GM08714 (cell line): Measurements from ENCODE around the gene PAMR1.

Experiments
- H3K4me3 ChIP-seq: fragments of 200-500 bp; sonication (Bioruptor generic); 2 replicates; pipeline ENCODE4 v1.5.1; 2014; ENCODE audit warnings: mild to moderate bottlenecking, low read length, inconsistent platforms
- ZNF274 ChIP-seq: IDR thresholded peaks from 2 replicates; pipeline ENCODE4 v1.6.1; 2012; ENCODE audit warnings: mild to moderate bottlenecking, low read depth, low read length

Gene PAMR1

GRCh38 chr11:35494957-35495490 lies 30.4 kb downstream of the PAMR1 start:
- H3K4me3 ChIP-seq, result no peak overlapping the region
- TF ChIP-seq ZNF274, result no peak

GRCh38 chr11:35491231-35491871 lies 34.1 kb downstream of the PAMR1 start:
- H3K4me3 ChIP-seq, result no peak overlapping the region
- no peak for TF ChIP-seq ZNF274

DNA sequence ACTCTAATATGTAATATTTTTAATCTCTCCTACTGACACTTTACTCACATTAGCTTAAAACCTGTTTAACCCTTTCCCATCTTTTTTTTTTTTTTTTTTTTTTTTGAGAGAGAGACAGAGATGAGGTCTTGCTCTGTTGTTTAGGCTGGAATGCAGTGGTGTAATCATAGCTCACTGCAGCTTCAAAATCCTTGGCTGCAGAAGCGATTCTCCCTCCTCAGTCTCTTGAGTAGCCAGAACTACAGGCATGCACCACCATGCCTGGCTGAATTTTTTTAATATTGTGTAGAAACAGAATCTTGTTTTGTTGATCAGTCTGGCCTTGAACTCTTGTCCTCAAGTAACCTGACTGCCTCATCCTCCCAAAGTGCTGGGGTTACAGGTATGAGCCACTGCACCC lies 37.3 kb downstream of the PAMR1 start:
- no peak overlapping the region for H3K4me3 ChIP-seq
- TF ChIP-seq ZNF274, result no peak

DNA sequence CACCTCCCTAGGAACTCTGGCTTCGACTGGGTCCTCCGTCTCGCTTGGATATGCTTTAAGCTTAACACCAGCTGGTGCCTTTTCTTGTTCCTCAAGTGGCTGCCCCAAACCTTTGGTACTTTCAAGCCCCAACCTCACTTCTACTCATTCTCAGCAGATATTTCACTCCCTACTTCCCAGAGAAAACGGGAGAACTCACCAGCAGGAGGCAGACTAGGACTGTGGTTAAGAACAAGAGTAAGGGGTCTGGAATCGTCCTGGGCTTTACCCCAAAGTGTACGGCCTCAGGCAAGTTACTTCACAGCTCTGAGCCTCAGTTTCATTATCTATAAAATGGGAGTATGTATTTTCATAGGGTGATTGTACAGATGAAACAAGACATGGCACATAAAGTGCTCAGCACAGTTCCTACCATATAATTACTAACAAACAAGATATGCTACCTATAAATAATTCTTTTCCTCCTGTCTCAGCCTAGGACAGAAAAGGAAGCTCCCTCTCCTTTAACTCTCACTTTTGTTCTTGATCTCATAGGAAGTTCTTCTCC lies 37.8 kb downstream of the PAMR1 start:
- H3K4me3 ChIP-seq, result no peak overlapping the region
- TF ChIP-seq ZNF274, result no peak

- TF ChIP-seq ZNF274, result no peak
These were observed 38.5 kb downstream of the PAMR1 start for GRCh38 chr11:35486934-35487333.

DNA sequence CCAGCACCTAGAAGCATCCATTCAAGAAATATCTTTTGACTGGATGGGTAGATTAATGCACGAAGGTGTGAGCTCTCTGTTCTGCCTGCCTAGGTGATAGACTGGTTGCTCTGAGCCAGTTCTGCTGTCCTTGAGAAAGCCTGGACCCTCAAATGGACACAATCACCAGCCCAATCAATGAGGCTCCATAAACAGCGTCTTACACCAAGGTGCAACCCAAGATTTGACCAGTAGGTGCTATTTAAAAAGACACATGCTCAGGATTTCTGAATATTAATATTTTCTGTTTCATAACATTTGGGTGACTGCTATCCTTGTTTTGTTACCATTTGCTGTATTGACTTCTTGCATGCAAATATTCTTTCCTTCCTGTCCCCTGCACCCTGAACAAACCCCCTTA lies 39.0 kb downstream of the PAMR1 start:
- H3K4me3 ChIP-seq, result no peak overlapping the region
- no peak for TF ChIP-seq ZNF274

More at GRCh38 chr11:35486934-35487333, 38.5 kb downstream of the PAMR1 start:
- no peak overlapping the region for H3K4me3 ChIP-seq

DNA sequence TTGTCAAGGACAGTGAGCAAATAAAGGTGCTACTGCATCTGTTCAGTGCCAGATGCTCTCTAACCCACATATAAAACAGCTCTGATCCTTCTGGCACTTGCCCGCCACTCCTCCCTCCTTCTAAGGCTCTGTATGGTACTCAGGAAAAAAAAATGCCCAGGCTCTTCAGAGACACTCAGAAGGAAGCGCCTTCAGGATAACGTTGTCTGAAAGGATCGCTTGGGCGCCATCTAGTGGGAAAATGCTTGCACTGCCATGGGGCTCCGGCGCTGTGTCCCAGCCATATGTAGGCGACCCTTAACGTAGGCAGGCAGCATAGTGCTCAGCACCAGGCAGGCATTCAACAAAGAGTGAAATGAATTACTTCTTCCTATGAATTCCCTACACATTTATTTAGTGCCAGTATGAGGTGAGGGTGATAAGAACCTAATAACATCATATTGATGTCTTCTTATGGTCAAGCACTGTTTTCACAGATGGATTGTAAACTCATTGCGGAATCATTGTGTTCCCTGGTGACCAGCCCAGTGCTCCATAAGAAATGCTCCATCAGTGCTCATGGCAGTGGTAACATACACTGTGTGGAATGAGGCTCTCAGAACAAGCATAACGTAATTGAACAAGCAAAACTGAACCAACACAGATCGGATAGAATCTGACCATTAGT lies 39.6 kb downstream of the PAMR1 start:
- H3K4me3 ChIP-seq, result no peak overlapping the region
- TF ChIP-seq ZNF274, result no peak

- H3K4me3 ChIP-seq, result no peak overlapping the region
- TF ChIP-seq ZNF274, result no peak
These were observed 41.0 kb downstream of the PAMR1 start for GRCh38 chr11:35484435-35484834.

GRCh38 chr11:35483131-35483820 lies 42.1 kb downstream of the PAMR1 start:
- H3K4me3 ChIP-seq, result no peak overlapping the region
- no peak for TF ChIP-seq ZNF274

GRCh38 chr11:35479731-35480130 lies 45.7 kb downstream of the PAMR1 start:
- no peak overlapping the region for H3K4me3 ChIP-seq
- TF ChIP-seq ZNF274, result no peak

DNA sequence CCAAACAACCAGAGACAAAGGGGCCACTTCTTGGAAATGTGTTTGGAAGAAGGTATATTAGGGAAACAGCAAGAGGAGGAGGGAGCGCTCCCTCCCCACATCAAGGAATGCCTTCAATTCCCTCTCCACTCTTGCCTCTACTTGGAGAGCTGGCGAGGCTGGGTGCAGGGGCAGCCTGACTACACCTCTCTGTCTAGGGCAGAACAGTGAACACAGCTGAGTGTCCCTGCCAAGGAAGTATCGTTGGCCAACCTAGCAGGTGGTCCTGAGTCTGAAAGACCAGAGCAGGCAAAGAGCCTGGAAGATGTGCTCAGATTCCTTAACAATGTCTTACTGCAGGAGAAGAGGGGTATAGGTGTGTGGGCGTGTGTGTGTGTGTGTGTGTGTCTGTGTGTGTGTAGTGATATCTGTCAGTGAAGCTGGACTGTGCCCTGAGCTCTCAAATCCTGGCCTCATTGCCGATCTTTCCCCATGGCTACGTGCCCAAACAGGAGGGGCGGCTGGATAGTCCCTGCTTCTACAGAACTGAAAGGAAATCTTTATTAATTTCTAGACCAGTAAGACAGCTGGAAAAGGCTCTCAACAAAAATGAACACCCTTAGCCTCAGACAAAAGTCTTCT lies 46.8 kb downstream of the PAMR1 start:
- TF ChIP-seq ZNF274, result no peak
- H3K4me3 ChIP-seq, result no peak overlapping the region

DNA sequence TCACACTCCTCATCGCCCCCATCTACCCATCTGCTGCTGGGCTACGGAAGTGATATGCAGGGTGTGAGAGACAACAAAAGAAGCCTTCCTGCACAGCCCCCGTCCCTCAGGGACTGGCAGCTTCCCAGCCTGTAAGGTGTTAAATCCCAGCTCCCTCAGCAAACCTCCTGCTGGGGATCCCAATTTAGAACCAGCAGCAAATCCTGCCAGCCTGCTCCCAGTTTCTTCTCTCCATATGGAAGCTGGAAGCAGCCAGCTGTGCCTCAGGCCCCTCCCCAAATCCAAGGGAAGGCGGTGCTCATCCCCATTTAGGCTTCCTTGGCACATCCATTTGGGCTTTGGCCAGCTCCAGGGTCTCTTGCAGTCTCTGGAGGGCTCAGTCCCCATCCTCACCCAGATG lies 47.5 kb downstream of the PAMR1 start:
- H3K4me3 ChIP-seq, result no peak overlapping the region
- TF ChIP-seq ZNF274, result no peak

DNA sequence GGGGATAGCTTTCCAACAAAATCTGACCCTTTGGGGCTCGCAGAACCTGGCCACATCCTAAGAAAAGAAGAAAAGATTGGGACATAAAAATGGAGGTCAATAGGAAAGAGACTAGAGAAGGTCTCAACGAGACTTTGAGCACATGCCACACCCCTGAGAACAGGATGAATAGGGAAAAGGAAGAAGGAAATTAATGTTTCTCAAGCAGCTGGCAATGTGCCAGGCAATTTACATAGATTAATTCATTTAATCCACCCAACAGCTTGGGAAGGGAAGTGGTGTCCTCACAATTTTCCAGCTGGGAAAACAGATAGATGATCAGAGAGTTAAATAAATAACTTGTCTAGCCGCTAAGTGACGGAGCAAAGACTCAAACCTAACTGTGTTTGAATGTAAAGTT lies 50.7 kb downstream of the PAMR1 start:
- no peak for TF ChIP-seq ZNF274
- no peak overlapping the region for H3K4me3 ChIP-seq

- TF ChIP-seq ZNF274, result no peak
- H3K4me3 ChIP-seq, result no peak overlapping the region
These were observed 51.5 kb downstream of the PAMR1 start for GRCh38 chr11:35473795-35474374.
